ENCODE data around the gene CABP2. TPM values are rescaled to one million over a fixed set of nuclear protein-coding genes. Genes with fewer than 3 reads are reported as not detected.
A peak's percentile ranks its signal among the peaks of the same experiment; 100 is the strongest.

Gene CABP2
- total RNA-seq, 2 donors from 2014 or later, result not detected

DNA sequence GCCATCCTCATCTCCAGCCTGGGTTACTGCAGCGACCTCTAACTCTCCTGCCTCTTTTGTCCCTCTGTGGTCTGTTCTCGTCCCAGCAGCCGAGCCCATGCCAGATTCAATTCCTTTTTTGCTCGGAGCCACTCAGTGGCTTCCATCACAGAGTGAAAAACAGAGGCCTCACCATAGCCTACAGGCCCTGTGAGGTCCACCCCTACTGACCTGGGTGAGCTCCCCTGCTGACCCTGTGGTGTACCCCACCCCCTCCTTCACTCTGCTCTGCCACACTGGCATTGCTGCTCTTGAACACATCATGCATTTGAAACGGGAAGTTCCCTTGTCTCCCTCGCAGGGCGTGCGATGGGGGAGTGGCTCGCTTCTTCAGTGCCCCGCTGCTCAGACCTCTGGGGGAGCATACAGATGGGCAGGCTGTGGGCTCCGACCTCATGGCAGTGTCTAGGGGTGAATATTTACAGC lies 38.4 kb downstream of the CABP2 start:
- Histone ChIP-seq H3K9ac (ENCODE audit: extremely low read depth, low read length, poor library complexity, severe bottlenecking) (no peak overlapping the region), H3K9me3 (ENCODE audit: control insufficient read depth, low read length) (no peaks in the 10 kb centered on the region), H3K4me1 (ENCODE audit: control insufficient read depth, insufficient read depth, low read length) (no peaks in the 10 kb centered on the region), H3K36me3 (ENCODE audit: control insufficient read depth, insufficient read depth, low read length) (no peaks in the 10 kb centered on the region), H3K27ac (ENCODE audit: low read depth, low read length) (no peak overlapping the region), H3K27me3 (ENCODE audit: control insufficient read depth, insufficient read depth, low read length, poor library complexity, severe bottlenecking) (no peaks in the 10 kb centered on the region), H3K4me3 (ENCODE audit: low read length) (no peak overlapping the region)
- Mint-ChIP-seq H3K4me1 (peaks cover 3% of the 10 kb centered on the region), H3K9me3 (peaks cover 3% of the 10 kb centered on the region), H3K27ac (no peak overlapping the region), H3K4me3 (no peak overlapping the region), H3K27me3 (ENCODE audit: insufficient read depth) (peaks cover 21% of the 10 kb centered on the region), H3K36me3 (ENCODE audit: low read depth) (peaks cover 14% of the 10 kb centered on the region)
- TF ChIP-seq, protein P1, sequence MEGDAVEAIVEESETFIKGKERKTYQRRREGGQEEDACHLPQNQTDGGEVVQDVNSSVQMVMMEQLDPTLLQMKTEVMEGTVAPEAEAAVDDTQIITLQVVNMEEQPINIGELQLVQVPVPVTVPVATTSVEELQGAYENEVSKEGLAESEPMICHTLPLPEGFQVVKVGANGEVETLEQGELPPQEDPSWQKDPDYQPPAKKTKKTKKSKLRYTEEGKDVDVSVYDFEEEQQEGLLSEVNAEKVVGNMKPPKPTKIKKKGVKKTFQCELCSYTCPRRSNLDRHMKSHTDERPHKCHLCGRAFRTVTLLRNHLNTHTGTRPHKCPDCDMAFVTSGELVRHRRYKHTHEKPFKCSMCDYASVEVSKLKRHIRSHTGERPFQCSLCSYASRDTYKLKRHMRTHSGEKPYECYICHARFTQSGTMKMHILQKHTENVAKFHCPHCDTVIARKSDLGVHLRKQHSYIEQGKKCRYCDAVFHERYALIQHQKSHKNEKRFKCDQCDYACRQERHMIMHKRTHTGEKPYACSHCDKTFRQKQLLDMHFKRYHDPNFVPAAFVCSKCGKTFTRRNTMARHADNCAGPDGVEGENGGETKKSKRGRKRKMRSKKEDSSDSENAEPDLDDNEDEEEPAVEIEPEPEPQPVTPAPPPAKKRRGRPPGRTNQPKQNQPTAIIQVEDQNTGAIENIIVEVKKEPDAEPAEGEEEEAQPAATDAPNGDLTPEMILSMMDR (conservative IDR thresholded peaks at IDR 0.05), result no peak
- WGBS, 2 experiments (ENCODE audit: insufficient coverage in 1 of 2, insufficient read length in 1 of 2), result 93 to 94% methylated on average over 4 to 11 of the region's 11 CpGs
- DNase-seq, result peak; percentile 37

DNA sequence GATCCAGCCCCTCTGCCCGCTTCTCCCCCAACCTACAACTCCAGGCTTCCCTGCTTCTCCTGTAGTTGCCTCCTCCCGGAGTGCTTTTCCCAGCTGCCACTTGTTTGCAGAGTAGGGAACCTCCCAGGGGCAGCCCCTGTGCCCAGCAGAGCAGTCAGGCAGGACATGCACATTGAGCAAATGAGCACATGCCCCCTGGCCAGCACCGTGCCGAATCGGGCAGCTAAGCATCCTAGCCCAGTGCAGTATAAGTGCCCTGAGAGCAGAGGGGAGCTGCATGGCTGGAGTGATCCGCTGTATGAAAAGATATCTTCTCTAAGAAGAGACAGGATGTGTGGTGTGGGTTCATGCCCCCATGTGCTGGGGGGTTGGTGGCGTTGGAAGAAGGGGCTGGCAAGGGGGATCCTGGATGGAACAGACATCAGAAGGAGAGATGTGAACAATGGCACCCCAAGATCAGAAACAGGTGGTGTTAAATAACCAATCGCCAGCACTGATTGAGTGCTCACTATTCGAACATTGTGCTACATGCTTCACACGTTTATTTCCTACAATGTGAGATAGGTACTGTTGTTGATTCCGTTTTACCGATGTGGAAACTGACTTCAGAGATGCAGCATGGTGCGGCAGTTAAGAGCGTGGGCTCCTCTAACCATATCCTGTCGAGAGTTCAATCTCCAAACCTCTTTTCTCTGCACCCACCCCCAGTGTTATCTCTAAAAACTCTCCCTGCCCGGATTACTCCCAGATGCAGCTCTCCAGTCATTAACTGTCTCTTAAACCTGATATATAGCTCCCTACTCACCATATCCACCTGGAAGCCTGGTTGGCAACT lies 39.2 kb downstream of the CABP2 start:
- peak; percentile 48 for DNase-seq
- peaks cover 3% of the 10 kb centered on the region for H3K9me3 Mint-ChIP-seq
- peaks cover 9% of the 10 kb centered on the region for H3K36me3 Mint-ChIP-seq (ENCODE audit: low read depth)
- peaks cover 24% of the 10 kb centered on the region for H3K27me3 Mint-ChIP-seq (ENCODE audit: insufficient read depth)
- no peaks in the 10 kb centered on the region for H3K9me3 ChIP-seq (ENCODE audit: control insufficient read depth, low read length)
- 95% methylated on average over 13 to 16 of the region's 16 CpGs for WGBS, 2 experiments (ENCODE audit: insufficient coverage in 1 of 2, insufficient read length in 1 of 2)
- H3K4me1 ChIP-seq (ENCODE audit: control insufficient read depth, insufficient read depth, low read length), result no peaks in the 10 kb centered on the region
- H3K36me3 ChIP-seq (ENCODE audit: control insufficient read depth, insufficient read depth, low read length), result no peaks in the 10 kb centered on the region
- H3K4me3 Mint-ChIP-seq, result peak overlapping the region; percentile 70
- TF ChIP-seq, protein P1 (conservative IDR thresholded peaks at IDR 0.05), result no peak
- H3K4me1 Mint-ChIP-seq, result peaks cover 3% of the 10 kb centered on the region
- no peak overlapping the region for H3K27ac Mint-ChIP-seq
- H3K27ac ChIP-seq (ENCODE audit: low read depth, low read length), result no peak overlapping the region
- no peak overlapping the region for H3K9ac ChIP-seq (ENCODE audit: extremely low read depth, low read length, poor library complexity, severe bottlenecking)
- H3K4me3 ChIP-seq (ENCODE audit: low read length), result peak overlapping the region; percentile 85
- H3K27me3 ChIP-seq (ENCODE audit: control insufficient read depth, insufficient read depth, low read length, poor library complexity, severe bottlenecking), result no peaks in the 10 kb centered on the region

DNA sequence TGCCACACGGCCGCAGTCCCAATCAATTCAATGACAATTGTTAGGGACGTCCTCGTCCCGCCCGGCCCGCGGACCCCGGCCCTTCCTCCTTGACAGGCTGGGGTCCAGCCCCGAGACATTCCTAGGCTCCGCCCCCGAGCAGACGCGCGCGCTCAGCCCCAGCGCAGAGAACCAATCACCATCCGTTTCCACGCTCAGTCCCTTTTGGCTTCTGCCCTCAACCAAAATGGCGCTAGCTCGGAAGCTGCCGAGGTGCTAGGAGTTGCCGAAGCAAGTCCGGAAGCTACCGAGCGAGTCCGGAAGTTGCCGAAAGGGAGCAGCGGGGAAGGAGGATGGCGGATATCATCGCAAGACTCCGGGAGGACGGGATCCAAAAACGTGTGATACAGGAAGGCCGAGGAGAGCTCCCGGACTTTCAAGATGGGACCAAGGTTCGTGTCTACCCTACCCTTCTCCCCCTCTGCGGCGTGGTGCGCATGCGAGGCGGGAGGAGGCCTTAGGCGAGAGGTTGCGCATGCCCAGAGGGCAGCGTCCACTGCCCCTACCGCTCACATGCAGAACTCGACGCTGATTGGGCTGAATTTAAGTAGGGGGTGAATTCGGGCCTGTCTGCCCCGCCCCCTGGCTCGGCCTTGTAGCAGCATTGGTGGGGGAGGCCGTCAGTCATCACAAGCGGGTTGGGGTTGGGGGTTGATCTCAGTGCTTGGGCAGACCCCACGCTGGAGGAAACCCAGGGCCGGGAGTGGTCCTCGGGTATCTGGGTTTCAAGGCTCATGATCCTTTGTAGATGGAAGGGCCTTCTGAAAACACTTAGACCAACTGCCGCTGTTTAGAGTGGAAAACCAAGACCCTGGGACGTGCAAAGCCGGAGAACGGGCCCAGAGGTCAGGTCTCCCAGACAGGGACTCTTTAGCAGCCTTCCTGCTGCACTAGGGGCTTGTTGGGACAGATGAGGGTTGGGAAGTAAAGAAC lies 40.1 kb downstream of the CABP2 start, which contains the start of gene AIP:
TSS of gene AIP (plus strand) at position 200 of the 972 bp plus-strand sequence. CDS start at position 333, 133 bp downstream.
- Mint-ChIP-seq H3K36me3 (ENCODE audit: low read depth) (peaks cover 9% of the 10 kb centered on the region), H3K27ac (peak within 1 kb of the TSS; percentile 94), H3K9me3 (peaks cover 3% of the 10 kb centered on the region), H3K4me3 (peak within 1 kb of the TSS; percentile 70), H3K4me1 (peaks cover 3% of the 10 kb centered on the region), H3K27me3 (ENCODE audit: insufficient read depth) (peaks cover 24% of the 10 kb centered on the region)
- no peaks in the 10 kb centered on the region for H3K4me1 ChIP-seq (ENCODE audit: control insufficient read depth, insufficient read depth, low read length)
- TF ChIP-seq, protein P1 (conservative IDR thresholded peaks at IDR 0.05), result peak; percentile 36
- H3K9ac ChIP-seq (ENCODE audit: extremely low read depth, low read length, poor library complexity, severe bottlenecking), result peak within 1 kb of the TSS; percentile 35
- H3K9me3 ChIP-seq (ENCODE audit: control insufficient read depth, low read length), result no peaks in the 10 kb centered on the region
- 9 to 16% methylated on average over 33 to 60 of the region's 60 CpGs for WGBS, 2 experiments (ENCODE audit: insufficient coverage in 1 of 2, insufficient read length in 1 of 2)
- no peaks in the 10 kb centered on the region for H3K27me3 ChIP-seq (ENCODE audit: control insufficient read depth, insufficient read depth, low read length, poor library complexity, severe bottlenecking)
- peak within 1 kb of the TSS; percentile 50 for H3K27ac ChIP-seq (ENCODE audit: low read depth, low read length)
- peak; percentile 99 for DNase-seq
- H3K4me3 ChIP-seq (ENCODE audit: low read length), result peak within 1 kb of the TSS; percentile 85
- no peaks in the 10 kb centered on the region for H3K36me3 ChIP-seq (ENCODE audit: control insufficient read depth, insufficient read depth, low read length)

Data from endodermal cell (in vitro differentiated cells).